Activated naive CD4-positive, alpha-beta T cell (primary cell): ENCODE results near the gene FAM20A.

Experiments
- DNase-seq, 4 experiments: peaks; one replicate each; lab custom pipeline; 2025; lab: John Stamatoyannopoulos, UW

FAM20A gene

GRCh38 chr17:68600931-68601564, at the start of gene FAM20A:
TSS of gene FAM20A (minus strand) at chr17:68601367. CDS start at chr17:68600666, 701 bp downstream.
- DNase-seq, result no peak

DNA sequence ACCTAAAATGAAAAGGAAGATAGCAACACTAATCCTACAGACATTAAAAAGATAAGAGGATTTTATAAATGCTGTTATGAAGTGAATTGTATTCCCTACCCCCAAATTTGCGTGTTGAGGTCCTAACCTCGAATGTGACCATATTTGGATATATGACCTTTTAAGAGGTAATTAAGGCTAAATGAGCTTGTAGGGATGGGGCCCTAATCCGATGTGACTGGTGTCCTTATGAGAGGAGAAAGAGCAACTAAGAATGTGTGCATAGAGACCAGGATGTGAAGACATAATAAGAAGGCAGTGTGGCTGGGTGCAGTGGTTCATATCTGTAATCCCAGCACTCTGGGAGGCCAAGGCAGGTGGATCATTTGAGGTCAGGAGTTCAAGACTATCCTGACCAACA, 48.2 kb upstream of the FAM20A start:
- DNase-seq, result no peak

DNA sequence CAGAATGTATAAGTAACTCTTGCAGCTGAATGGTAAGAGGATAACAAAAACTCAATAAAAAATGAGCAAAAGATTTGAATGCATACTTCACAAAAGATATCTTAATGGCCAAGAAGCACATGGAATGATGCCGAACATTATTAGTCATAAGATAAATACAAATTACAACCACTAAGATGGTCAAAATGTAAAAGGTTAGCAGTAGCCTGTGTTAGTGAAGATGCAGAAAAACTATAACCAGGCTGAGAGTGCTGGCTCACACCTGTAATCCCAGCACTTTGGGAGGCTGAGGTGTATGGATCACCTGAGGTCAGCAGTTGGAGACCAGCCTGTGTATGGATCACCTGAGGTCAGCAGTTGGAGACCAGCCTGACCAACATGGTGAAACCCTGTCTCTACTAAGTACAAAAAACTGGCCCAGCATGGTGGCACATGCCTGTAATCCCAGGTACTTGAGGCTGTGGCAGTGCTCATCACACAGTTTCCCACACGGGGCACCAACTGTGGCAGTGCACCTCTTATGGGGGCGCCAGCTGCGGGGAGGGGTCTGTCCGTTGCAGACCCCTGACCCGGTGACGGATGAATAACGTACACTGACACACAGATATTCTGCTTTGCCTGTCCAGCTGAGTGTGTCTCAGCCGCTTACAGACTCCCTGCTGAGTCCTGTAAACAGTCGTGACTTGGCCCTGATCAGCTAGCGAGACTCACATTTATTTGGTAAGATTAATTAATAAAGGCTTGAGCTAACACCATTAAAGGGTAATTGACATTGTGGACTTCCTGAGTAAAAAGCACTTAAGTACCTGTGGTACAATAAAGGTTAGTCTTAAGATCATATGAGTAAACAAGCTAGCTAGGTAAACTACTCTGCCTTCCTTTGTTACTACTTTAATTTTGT, 45.7 kb upstream of the FAM20A start:
- no peak for DNase-seq

DNA sequence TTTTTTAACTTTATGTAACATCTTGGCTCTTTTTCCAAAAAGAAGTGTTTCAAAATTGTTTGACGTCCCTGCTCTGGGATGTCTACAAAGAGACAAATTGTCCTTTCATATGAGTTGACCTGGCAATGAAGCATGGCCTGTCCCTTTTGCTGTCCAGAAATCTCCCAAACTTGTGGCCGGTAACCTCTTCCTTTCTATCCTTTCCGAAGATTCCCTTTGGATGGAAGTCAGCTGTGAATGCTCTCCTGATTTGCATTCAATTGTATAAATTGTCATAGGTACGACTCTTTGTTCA, 40.9 kb upstream of the FAM20A start:
- no peak for DNase-seq

DNA sequence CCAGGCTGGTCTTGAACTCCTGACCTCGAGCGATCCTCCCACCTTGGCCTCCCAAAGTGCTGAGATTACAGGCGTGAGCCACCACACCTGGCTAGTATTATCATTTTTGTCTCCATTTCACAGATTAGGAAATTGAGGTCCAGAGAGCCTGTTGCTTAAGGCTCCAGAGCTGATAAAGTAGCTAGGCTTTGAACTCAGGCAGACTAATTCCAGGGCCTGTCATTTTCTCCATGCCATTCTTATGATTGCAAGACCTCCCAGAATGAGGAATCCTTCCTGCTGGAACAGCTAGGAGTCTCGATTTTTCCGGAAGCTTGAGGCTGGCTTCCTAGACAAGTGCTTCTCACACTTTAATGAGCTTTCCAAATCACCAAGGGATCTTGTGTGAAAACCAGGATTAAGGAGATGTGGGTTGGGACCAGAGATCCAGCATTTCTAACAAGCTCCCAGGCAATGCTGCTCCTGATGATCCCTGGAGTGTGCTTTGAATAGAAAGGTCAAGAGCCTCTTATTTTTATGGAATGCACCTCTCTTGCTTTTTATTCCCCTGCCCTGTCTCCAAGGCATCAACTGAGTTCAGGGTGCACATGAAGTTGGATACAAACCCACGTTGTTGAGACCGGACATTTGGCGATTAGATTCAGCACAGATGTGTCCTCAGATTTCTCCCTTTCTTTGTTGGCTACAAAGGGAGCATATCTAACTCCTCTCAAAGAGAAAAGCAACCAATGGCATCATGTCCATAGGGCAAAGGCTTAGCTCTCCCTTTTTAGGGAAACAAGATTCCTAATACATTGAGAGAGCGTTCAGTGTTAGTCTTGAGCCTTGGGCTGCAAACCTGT, 40.3 kb upstream of the FAM20A start:
- DNase-seq, result no peak

DNA sequence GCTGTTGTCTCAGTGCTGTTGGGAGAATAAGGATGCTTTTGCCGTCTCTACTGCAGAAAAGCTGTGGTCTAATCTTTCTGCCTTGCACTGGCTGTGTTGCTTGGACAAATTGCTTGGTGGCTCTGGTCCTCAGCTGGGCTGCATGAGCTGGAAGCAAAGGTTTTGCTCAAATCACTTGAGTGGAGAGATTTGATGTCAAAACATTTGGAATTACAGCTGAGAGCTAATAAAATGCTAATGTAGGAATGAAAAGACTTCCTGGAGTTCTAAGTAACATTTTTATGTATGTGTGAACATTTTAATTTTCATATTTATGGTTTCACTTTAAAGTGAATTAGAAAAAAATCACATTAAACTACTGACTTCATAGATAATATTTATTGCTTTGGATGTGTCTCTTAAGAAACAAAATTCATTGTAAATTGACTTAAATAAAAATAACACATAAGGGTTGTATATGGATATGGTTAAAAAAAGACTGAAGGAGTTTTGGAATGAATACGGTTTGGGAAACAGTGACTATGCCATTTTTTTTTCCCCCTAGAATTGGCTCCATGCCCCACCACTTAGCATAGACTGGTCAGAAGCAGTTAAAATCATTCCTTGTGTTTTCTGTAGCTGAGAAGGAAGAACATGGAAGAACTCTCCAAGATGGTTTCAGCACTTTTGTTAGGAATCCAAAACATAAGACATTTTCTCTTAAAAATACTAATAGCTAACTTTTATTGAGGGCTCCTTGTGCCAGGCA, 39.2 kb upstream of the FAM20A start:
- DNase-seq, result no peak

DNA sequence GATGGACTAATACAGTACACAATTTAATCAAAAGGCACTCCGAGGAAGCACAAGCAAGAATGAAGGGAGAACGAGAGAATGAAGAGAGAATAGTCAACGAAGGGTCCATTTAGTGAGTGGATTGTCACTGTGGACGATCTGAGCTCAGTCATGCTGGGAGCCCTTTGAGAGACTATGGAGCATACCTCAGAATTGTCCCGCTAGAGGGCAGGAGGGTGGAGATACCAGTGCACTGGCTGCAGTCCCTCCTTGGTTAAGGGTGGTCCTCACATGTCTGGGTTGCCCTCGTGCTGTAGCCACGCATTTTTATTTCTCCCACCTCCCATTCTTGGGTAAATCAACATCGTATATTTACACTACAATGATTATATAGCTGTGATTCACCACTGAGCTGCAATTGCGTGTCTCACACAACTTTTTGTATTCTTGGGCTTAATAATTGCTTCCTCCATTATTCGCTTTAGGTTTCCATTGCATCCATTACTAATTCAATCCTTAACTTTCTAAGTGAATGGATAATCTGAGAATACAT, 33.2 kb upstream of the FAM20A start:
- DNase-seq, result no peak

GRCh38 chr17:68628576-68628957, 27.4 kb upstream of the FAM20A start:
- no peak for DNase-seq

DNA sequence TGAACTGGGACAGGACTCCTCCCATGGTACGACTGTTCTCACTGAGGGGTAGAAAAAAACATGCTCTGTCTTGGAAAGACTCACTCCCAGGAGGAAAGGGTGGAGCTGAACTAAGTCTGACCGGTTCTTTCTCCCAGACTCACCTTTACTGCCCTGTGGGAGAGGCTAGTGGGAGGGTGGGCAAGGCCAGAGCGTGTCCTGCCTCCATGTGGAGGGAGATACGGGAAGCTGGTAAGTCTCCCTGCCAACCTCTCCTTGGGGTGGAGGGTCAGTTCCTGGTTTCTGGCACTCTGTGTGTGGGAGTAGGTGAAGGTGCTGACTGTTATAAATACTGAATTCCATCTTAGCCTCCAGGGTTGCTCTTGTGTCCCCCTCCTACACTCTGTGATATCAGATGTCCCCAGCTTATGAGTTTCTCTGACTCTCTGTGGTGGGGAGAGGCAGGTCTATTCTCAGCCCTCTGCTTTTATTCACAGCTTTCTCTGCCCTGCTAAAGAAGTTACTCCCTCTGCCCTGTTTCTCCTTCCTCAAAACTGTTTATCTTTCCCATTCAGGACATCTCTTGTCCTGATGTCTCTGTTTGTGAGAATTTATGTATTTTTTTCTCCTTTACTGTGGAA, 26.9 kb upstream of the FAM20A start:
- no peak for DNase-seq

- DNase-seq, result no peak
These were observed 23.2 kb upstream of the FAM20A start for GRCh38 chr17:68624381-68624780.

GRCh38 chr17:68623811-68624210, 22.6 kb upstream of the FAM20A start:
- no peak for DNase-seq

- DNase-seq, result no peak
These were observed 21.3 kb upstream of the FAM20A start for GRCh38 chr17:68622423-68622822.

- no peak for DNase-seq
These were observed 19.9 kb upstream of the FAM20A start for GRCh38 chr17:68621065-68621464.

DNA sequence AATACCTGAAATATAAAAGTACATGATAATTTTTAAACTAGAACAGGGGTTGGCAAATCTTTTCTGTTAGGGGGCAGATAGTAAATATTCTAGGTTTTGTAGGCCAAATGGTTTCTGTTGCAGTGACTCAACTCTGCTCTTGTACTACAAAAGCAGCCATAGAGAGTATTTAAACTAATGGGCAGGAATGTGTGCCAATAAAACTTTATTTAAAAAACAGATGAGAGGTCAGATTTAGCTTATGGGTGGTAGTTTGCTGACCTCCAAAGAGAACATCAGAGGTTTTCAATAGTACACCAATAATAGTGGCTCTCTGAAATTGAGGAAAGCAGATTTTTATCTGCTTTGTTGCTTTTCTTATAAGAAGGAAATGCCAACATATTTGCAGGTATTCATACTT, 15.2 kb upstream of the FAM20A start:
- DNase-seq, result no peak

GRCh38 chr17:68614718-68615117, 13.6 kb upstream of the FAM20A start:
- DNase-seq, result no peak

- DNase-seq, result no peak
These were observed 12.7 kb upstream of the FAM20A start for GRCh38 chr17:68613739-68614298.

- no peak for DNase-seq
These were observed 11.7 kb upstream of the FAM20A start for GRCh38 chr17:68612923-68613292.

GRCh38 chr17:68612209-68612922, 11.2 kb upstream of the FAM20A start:
- no peak for DNase-seq

DNA sequence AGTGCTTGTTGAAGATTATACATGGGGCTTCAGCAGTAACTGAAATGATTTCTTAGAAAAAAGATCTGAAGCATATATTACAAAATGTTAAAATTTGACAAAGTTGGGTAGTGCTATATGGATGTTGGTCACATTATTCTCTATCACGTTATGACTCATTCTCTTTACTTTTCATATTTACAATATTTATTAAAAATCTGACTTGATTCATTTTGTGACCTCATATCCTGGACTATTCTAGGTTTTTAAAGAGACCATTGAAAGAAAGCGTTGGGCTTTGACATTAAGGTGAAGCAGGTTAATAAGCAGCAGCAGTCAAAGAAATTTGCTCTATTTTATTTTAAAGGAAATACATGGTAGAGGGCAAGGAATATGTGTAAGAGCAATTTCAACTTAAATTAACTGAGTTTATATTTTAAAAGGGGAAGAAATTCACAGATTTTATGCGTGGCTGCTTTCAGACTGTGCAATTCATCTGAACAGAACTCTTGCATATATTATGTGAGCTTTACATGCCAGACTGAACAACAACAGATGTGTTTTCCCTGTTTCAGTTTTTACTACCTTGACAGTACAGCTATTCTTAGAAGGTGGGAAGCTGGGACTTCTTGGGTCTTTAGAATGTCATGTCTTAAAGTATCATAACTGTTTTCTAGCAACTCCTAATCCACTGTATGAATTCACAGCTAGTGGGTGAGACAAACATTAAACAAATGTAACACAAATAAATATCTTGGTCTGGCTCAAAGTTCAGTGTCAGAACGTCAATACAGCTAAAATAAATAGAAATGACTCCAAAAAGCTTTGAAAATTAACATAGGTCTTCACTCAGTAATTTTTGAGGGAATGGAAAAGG, 10.4 kb upstream of the FAM20A start:
- DNase-seq, result no peak
